NCI-H2196 treated with DMSO at 0.1 percent for 48 hours (cell line): ENCODE measurements around the gene SMG6.

Experiments used
- DNase-seq: peaks from one replicate; lab custom pipeline; 2025; ENCODE audit not compliant: unreplicated experiment; lab: John Stamatoyannopoulos, UW

Gene SMG6

GRCh38 chr17:2237521-2237921, 66.1 kb downstream of the SMG6 start:
- no peak for DNase-seq

DNA sequence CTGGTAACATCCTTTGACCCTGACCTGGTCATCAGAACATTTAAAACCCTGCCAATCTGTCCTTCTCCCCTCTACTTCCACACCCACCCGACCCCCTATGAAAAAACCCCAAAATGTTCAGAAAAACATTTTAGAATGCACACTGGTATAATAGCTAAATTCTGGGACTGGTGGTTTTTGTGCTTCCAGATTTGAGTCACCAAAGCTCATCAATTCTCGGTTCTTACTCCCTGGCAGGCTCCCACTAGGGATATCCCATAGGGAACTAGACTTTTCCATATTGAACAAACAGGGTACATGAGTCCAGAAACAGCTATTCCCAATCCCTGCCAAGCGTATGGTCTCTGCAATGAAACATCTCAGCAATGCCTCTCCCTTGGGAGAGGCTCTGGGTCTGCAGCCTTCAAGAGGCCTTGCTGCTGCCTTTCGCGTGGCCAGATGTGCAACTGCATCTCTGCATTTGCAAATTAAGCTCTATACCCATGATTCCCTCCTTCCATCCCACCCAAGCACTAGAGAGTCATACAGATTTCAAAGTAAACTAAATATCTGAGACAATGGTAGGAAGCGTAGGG, 67.7 kb downstream of the SMG6 start:
- DNase-seq, result no peak

GRCh38 chr17:2235265-2235664, 68.3 kb downstream of the SMG6 start:
- no peak for DNase-seq

- no peak for DNase-seq
These were observed 70.1 kb downstream of the SMG6 start for GRCh38 chr17:2233441-2233947.

GRCh38 chr17:2232244-2232638, 71.3 kb downstream of the SMG6 start:
- DNase-seq, result no peak

DNA sequence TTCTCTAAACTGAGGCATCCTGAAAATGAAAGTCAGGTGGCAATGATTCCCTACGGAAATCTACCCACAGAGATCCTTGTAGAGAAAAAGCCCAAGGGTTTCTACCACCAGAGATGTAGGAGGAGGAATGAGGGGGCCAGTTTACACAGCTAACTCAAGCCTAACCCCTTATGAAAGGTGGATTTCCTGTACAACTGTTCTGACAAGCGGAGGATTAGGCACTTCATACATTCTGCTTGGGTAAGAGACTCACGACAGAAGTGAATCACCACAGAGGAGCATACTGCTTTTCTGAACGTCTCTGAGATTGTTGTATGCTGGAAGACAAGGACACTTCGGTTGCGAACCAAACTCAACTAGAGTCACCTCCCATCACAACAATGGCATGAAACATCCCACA, 72.7 kb downstream of the SMG6 start:
- DNase-seq, result no peak

DNA sequence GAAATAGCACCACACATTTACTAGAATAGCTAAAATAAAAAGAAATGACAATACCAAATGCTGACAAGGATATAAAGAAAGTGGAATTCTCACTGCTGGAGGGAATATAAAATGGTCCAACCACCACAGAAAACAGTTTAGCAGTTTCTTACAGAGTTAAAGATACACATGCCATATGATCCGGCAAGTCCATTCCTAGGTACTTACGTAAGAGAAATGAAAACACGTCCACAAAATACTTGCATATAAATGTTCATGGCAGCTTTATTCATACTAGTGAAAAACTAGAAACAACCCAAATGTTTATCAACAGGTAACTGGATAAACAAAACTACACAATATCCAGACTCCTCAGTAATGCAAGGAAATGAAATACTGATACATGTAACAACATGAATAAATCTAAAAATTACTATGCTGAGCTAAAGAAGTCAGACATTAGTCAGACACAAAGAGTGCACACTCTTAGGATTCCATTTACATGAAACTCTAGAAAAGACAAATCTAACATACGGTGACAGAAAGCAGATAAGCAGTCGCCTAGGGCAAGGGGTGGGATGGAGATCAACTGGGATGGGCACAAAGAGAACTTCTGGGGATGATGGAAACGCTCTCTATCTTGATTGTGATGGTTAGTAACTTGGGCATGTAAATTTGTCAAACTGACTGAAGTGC, 76.4 kb downstream of the SMG6 start:
- no peak for DNase-seq

GRCh38 chr17:2223617-2223927, 80.0 kb downstream of the SMG6 start:
- no peak for DNase-seq

DNA sequence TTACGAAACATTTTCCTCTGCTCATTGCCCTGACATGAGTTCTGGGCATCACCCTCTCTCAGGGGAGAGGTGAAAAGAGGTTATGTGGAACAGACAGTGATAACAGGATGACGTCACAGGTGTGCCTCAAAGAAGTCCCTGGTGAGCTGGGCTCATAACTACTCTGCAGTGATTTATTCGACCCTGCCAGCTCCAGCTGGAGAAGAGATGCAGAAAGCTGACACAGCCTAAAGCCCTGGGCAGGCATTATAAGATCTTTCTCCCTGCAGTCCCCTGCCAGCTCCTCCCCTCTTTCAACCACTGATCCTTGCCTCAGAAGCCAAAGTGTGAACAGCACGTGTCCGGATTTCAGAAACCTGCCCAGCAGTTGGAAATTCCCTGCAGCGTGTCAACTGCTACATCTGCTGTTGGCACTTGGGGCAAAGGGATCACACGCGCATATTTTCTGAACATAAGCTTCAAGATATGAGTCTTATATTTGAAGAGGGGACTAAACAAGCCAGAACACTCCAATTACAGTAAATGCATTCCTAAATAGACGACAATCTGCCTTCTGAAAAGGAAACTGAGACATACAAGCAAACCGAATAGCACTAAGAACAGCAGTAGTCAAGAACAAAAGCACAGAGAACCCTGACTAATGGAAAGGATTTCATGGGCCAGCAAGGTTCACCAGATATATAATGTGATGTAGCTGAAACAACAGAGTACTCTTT, 80.5 kb downstream of the SMG6 start:
- no peak for DNase-seq

DNA sequence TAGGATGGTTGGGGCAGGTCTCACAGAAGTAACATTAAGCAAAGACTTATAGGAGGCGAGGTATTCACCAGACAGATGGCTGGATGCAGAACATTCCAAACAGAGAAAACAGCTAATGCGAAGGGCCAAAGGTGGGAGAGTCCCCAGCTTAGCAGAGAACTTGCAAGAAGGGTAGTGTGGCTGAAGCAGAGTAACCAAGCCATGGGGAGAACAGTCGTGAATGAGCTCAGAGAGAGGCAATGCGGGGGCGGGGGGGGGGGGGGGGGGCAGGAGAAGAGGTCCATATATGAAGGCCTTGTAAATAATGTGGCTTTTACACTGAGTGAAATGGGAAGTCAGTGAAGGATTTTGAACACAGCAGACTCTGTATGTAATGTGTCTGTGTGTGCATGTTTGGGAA, 81.3 kb downstream of the SMG6 start:
- DNase-seq, result no peak

DNA sequence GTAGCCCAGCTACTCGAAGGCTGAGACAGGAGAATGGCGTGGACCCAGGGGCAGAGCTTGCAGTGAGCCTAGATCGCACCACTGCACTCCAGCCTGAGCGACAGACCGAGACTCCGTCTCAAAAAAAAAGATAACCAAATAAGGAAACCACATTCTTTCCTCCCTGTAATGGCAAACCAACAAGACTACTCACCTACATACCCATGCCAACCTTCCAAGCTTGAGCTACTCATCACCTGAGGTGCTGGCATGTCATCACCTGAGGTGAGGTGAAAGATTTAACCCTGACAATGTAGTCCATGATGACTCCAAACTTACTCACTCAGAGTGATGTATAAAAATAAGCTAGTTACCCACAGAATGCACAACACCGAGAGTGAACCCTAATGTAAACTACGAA, 85.2 kb downstream of the SMG6 start:
- no peak for DNase-seq

- DNase-seq, result no peak
These were observed 87.8 kb downstream of the SMG6 start for GRCh38 chr17:2215616-2216364.

DNA sequence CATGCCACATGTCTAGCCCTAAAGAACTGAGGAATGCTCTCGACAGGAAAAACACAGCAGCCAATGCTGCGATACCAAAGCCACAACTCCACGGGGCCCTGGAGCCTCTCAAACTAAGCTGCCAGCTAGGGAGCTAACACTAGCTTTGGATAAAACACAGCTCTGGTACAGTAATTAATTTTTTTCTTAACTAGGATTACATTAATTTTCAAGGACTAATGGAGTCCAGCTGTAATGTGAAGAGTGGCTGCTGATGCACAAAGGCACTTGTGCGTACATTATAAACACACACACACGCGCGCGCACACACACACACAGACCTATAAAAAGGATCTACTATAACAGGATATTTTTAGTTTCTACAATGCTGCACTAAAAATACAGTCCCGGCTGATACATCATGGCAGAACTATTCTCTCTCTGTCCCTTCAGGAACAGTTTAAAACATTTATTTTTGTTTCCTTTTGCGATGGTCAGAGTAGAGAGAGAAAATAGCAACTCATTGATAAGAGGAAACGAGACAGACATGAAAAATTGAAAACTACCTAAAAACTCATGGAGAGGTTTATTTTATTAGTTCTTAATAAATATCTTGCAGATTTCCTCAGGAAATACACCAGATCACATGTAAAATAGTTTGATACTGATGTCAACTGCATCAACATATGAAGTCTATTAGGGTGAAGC, 88.5 kb downstream of the SMG6 start:
- no peak for DNase-seq

DNA sequence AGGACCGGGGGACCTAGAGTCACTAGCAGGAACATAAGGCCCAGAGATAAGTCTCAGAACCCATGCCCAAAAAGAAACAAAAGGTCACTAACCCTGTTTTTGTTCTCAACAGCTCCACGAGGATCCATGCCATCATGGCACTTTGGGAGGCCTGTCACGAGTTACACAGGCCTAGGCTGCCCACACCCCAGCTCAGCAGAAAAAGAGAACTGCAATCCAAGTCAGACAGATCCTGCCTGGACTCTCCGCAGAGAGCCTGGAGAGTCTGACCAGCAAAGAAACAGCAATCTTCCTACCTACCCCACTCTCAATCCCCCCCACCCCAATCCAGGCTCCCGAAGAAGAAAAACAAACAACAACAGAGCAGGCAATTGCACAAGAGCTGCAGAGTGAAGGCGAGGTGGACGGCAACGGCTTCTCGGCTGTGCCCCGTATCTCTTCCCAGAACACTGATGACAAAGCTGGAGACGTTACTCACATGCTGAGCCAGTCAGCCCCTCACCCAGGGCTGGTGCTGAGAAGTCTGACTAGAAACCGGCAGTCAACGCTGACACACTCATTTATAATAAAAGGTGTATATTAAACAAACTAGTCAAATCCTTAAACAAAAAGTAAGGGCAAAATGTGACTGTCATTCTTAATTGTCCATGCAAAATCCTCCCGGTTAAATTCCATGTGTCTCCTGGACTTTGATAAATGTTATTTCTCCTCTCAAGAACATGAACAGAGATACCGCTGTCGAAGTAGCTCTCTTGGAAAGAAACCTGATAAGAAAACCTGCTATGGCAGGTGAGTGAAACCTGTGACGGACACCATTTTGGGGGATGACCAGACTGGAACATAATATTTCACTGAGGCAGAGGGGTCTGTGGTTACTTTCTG, 89.3 kb downstream of the SMG6 start:
- DNase-seq, result no peak

DNA sequence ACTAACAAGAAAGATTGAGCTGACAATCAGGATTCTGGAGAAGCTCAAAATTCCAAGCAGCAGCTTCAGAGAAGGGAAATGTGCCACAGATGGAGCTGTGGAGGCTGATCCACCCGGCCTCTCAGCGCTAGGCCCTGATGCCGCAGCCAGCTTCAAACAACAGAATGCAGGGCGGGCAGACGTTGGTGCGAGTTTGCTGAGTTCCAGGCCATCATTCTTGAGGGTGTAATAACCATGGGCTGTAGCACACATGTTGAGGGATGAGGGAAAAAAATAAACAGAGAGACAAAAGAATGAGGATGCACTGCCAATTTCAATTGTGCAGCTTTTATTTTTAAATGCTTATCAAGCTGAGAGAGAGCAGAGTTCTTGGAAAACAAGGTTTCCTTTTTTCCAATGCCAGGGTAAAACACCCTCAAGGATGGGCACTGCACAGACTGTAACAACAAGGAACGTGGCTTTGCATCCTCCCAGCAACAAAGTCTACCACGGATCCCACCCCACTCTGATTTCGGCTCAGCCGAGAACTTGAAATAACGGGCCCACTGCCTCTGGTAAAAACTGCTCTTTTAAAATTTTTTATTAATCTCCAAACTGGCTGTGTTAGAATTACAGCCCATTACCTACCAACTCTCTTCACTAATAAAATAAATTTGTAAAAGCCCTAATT, 90.2 kb downstream of the SMG6 start:
- DNase-seq, result no peak

GRCh38 chr17:2212400-2212981, 91.1 kb downstream of the SMG6 start:
- DNase-seq, result no peak

- no peak for DNase-seq
These were observed 91.8 kb downstream of the SMG6 start for GRCh38 chr17:2211661-2212399.

DNA sequence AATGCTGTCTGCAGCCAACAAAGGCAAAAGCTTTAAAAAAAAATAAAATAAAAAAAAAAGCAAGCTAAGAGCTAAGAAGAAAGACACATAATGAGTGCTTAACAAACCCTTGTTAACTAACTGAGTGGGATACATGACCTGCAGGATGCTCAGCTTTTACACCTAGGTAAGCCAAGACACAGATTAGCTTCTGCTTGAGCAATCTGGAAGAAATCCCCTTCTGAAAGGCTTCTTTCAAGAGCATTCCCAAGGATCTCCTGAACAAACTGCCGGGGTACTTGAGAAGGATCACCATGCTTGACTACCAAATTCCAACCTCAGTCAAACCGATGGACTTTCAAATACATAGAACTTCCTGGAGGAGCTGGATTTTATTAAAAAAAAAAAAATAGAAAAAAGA, 92.9 kb downstream of the SMG6 start:
- no peak for DNase-seq
